ENCODE measurements around the gene PEX26. TPM values are rescaled to one million over a fixed set of nuclear protein-coding genes. Genes with fewer than 3 reads are reported as not detected.

The PEX26 gene
- total and polyA plus RNA-seq, 2 donors (not counting 1 experiment from before 2014, with no cell fraction given), result 13.2 to 14.5 TPM

DNA sequence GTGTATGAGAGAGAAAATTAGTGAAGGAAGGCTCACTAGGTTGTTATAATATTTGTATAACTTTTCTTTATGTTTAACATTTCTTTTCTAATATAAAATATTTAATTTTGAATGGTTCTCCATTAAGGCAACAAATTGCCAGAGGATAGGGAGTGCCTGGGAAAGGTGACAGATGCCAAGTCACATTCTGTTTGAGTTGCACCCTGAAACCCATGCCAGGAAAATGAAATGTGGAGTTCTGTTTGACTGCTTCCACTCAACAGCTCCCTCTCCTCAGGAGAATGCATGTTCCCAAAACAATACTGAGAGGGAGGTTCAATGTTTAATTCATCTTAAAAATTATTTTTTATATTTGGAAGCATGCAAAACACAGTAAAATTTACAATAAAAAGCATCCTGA, 66.3 kb downstream of the PEX26 start:
- TF ChIP-seq EZH2 (IDR thresholded peaks at IDR 0.05; ENCODE audit: low read length, missing control alignments), result no peak
- TF ChIP-seq, protein P1, sequence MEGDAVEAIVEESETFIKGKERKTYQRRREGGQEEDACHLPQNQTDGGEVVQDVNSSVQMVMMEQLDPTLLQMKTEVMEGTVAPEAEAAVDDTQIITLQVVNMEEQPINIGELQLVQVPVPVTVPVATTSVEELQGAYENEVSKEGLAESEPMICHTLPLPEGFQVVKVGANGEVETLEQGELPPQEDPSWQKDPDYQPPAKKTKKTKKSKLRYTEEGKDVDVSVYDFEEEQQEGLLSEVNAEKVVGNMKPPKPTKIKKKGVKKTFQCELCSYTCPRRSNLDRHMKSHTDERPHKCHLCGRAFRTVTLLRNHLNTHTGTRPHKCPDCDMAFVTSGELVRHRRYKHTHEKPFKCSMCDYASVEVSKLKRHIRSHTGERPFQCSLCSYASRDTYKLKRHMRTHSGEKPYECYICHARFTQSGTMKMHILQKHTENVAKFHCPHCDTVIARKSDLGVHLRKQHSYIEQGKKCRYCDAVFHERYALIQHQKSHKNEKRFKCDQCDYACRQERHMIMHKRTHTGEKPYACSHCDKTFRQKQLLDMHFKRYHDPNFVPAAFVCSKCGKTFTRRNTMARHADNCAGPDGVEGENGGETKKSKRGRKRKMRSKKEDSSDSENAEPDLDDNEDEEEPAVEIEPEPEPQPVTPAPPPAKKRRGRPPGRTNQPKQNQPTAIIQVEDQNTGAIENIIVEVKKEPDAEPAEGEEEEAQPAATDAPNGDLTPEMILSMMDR (conservative IDR thresholded peaks at IDR 0.05 in 1 of 2, IDR thresholded peaks at IDR 0.05 in 1 of 2; ENCODE audit: low read depth in 1 of 2, low read length in 2 of 2), result no peak
- no peaks in the 10 kb centered on the region for H4K20me1 ChIP-seq (ENCODE audit: control insufficient read depth, extremely low read depth, insufficient read depth, low read length)

GRCh38 chr22:18145676-18146388, 68.0 kb downstream of the PEX26 start:
- peaks cover 4% of the 10 kb centered on the region for H3K4me1 ChIP-seq (ENCODE audit: control insufficient read depth, extremely low read depth, insufficient read depth, low read length)
- no peak for DNase-seq (ENCODE audit: low read depth in 2 of 2)

More for the DNA sequence above, 66.3 kb downstream of the PEX26 start:
- Histone ChIP-seq H3K9me3 (ENCODE audit: control insufficient read depth, insufficient read depth, low read depth, low read length) (no peaks in the 10 kb centered on the region), H3K79me2 (ENCODE audit: control insufficient read depth, insufficient read depth, low read length) (no peaks in the 10 kb centered on the region), H3K4me1 (ENCODE audit: control insufficient read depth, extremely low read depth, insufficient read depth, low read length) (peaks cover under 1% of the 10 kb centered on the region), H3K4me3 (replicated peaks in 1 of 4; ENCODE audit: control extremely low read depth in 1 of 4, insufficient read depth in 1 of 4, low read depth in 3 of 4, low read length in 4 of 4) (no peak overlapping the region), H3K27ac (ENCODE audit: insufficient read depth, low read length) (no peak overlapping the region), H3K4me2 (ENCODE audit: extremely low read depth, insufficient read depth, low read length) (no peak overlapping the region), H3K27me3 (ENCODE audit: control insufficient read depth, insufficient read depth, low read length) (no peaks in the 10 kb centered on the region), H2AFZ (ENCODE audit: low read length) (no peak overlapping the region), H3K9ac (ENCODE audit: insufficient read depth, low read length) (no peak overlapping the region), H3K36me3 (ENCODE audit: control insufficient read depth, insufficient read depth, low read length) (no peaks in the 10 kb centered on the region)
- no peak for DNase-seq (ENCODE audit: low read depth in 2 of 2)

DNA sequence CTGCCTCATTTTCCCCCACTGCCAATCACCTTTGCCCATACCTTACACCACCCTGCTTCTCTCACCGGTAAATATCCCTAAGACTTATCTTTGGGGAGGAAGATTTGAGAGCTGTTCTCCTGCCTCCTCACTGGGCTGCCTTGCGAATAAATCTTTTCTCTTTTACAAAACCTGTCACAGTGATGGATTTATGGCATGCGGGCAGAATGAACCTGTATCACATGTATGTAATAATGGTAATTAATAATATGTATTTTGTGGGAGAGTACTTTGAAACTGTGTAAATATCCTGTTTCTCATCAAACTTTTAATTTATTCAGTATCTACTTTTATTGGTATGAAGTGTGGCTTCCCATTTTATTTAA, 68.6 kb downstream of the PEX26 start:
- H3K27ac ChIP-seq (ENCODE audit: insufficient read depth, low read length), result no peak overlapping the region
- TF ChIP-seq, protein P1 (conservative IDR thresholded peaks at IDR 0.05 in 1 of 2, IDR thresholded peaks at IDR 0.05 in 1 of 2; ENCODE audit: low read depth in 1 of 2, low read length in 2 of 2), result no peak
- no peak for TF ChIP-seq EZH2 (IDR thresholded peaks at IDR 0.05; ENCODE audit: low read length, missing control alignments)
- H4K20me1 ChIP-seq (ENCODE audit: control insufficient read depth, extremely low read depth, insufficient read depth, low read length), result no peaks in the 10 kb centered on the region
- no peak for DNase-seq (ENCODE audit: low read depth in 2 of 2)
- H3K27me3 ChIP-seq (ENCODE audit: control insufficient read depth, insufficient read depth, low read length), result no peaks in the 10 kb centered on the region
- no peak overlapping the region for H3K9ac ChIP-seq (ENCODE audit: insufficient read depth, low read length)
- no peak overlapping the region for H2AFZ ChIP-seq (ENCODE audit: low read length)
- no peaks in the 10 kb centered on the region for H3K36me3 ChIP-seq (ENCODE audit: control insufficient read depth, insufficient read depth, low read length)
- H3K4me1 ChIP-seq (ENCODE audit: control insufficient read depth, extremely low read depth, insufficient read depth, low read length), result peaks cover 4% of the 10 kb centered on the region
- no peak overlapping the region for H3K4me3 ChIP-seq (replicated peaks in 1 of 4; ENCODE audit: control extremely low read depth in 1 of 4, insufficient read depth in 1 of 4, low read depth in 3 of 4, low read length in 4 of 4)
- no peaks in the 10 kb centered on the region for H3K79me2 ChIP-seq (ENCODE audit: control insufficient read depth, insufficient read depth, low read length)
- no peak overlapping the region for H3K4me2 ChIP-seq (ENCODE audit: extremely low read depth, insufficient read depth, low read length)
- no peaks in the 10 kb centered on the region for H3K9me3 ChIP-seq (ENCODE audit: control insufficient read depth, insufficient read depth, low read depth, low read length)

More at GRCh38 chr22:18145676-18146388, 68.0 kb downstream of the PEX26 start:
- H3K9ac ChIP-seq (ENCODE audit: insufficient read depth, low read length), result no peak overlapping the region
- H2AFZ ChIP-seq (ENCODE audit: low read length), result no peak overlapping the region
- no peaks in the 10 kb centered on the region for H4K20me1 ChIP-seq (ENCODE audit: control insufficient read depth, extremely low read depth, insufficient read depth, low read length)
- H3K79me2 ChIP-seq (ENCODE audit: control insufficient read depth, insufficient read depth, low read length), result no peaks in the 10 kb centered on the region
- H3K27me3 ChIP-seq (ENCODE audit: control insufficient read depth, insufficient read depth, low read length), result no peaks in the 10 kb centered on the region
- no peaks in the 10 kb centered on the region for H3K36me3 ChIP-seq (ENCODE audit: control insufficient read depth, insufficient read depth, low read length)
- H3K4me3 ChIP-seq (replicated peaks in 1 of 4; ENCODE audit: control extremely low read depth in 1 of 4, insufficient read depth in 1 of 4, low read depth in 3 of 4, low read length in 4 of 4), result no peak overlapping the region
- H3K27ac ChIP-seq (ENCODE audit: insufficient read depth, low read length), result no peak overlapping the region
- no peak overlapping the region for H3K4me2 ChIP-seq (ENCODE audit: extremely low read depth, insufficient read depth, low read length)
- TF ChIP-seq, protein P1 (conservative IDR thresholded peaks at IDR 0.05 in 1 of 2, IDR thresholded peaks at IDR 0.05 in 1 of 2; ENCODE audit: low read depth in 1 of 2, low read length in 2 of 2), result no peak
- no peak for TF ChIP-seq EZH2 (IDR thresholded peaks at IDR 0.05; ENCODE audit: low read length, missing control alignments)
- H3K9me3 ChIP-seq (ENCODE audit: control insufficient read depth, insufficient read depth, low read depth, low read length), result no peaks in the 10 kb centered on the region
